Measurements from ENCODE around the gene WDR41. TPM values are rescaled to one million over a fixed set of nuclear protein-coding genes. Genes with fewer than 3 reads are reported as not detected.
A peak's percentile ranks its signal among the peaks of the same experiment; 100 is the strongest.

The WDR41 gene
- total RNA-seq, 1 donor from 2014 or later = 59.6 TPM

DNA sequence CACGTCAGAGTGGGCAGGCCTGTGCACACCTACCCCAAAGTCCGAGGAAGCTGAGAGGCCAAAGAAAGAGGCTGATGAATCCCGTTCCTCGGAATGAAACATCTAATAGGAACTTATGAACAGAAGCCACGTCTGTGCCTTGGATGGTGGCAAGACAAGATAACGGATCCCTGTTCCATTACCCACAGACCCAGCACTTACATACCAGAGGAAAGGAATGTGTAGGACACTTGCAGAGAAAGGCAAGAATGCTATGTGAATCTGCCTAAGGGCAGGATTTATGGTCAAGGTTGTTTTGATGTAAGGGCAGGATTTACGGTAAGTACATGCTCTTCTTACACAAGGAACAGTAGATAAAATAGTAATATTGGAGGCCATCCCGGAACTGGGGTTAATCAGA, 93.2 kb downstream of the WDR41 start:
- no peak overlapping the region for H3K4me3 Mint-ChIP-seq
- no peak for DNase-seq (ENCODE audit: extremely low spot score, unreplicated experiment)
- H3K36me3 Mint-ChIP-seq = peaks cover 3% of the 10 kb centered on the region
- TF ChIP-seq, protein P1, sequence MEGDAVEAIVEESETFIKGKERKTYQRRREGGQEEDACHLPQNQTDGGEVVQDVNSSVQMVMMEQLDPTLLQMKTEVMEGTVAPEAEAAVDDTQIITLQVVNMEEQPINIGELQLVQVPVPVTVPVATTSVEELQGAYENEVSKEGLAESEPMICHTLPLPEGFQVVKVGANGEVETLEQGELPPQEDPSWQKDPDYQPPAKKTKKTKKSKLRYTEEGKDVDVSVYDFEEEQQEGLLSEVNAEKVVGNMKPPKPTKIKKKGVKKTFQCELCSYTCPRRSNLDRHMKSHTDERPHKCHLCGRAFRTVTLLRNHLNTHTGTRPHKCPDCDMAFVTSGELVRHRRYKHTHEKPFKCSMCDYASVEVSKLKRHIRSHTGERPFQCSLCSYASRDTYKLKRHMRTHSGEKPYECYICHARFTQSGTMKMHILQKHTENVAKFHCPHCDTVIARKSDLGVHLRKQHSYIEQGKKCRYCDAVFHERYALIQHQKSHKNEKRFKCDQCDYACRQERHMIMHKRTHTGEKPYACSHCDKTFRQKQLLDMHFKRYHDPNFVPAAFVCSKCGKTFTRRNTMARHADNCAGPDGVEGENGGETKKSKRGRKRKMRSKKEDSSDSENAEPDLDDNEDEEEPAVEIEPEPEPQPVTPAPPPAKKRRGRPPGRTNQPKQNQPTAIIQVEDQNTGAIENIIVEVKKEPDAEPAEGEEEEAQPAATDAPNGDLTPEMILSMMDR (conservative IDR thresholded peaks at IDR 0.05) = no peak
- H3K27me3 Mint-ChIP-seq = no peaks in the 10 kb centered on the region
- H3K9me3 Mint-ChIP-seq = no peaks in the 10 kb centered on the region
- peaks cover 17% of the 10 kb centered on the region for H3K4me1 Mint-ChIP-seq (ENCODE audit: unreplicated experiment)
- H3K27ac Mint-ChIP-seq = peak overlapping the region; percentile 26

DNA sequence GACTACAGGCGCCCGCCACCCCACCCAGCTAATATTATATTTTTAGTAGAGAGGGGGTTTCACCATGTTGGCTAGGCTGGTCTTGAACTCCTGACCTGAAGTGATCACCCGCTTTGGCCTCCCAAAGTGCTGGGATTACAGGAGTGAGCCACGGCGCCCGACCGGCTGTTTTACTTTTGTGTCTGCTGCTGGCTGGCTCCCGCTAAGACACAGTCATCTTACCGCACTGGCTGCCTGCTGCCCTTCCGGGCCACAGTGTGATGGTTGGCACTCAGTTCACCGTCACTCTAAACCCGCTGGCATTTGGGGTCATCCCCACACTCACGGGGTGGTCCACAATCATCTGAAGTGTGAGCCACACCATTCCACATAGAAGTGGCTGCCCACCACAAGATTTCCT, 93.7 kb downstream of the WDR41 start:
- Mint-ChIP-seq H3K36me3 (peaks cover 3% of the 10 kb centered on the region), H3K9me3 (no peaks in the 10 kb centered on the region), H3K27me3 (no peaks in the 10 kb centered on the region), H3K4me1 (ENCODE audit: unreplicated experiment) (peaks cover 17% of the 10 kb centered on the region), H3K4me3 (no peak overlapping the region), H3K27ac (peak overlapping the region; percentile 26)
- TF ChIP-seq, protein P1 (conservative IDR thresholded peaks at IDR 0.05) = no peak
- DNase-seq (ENCODE audit: extremely low spot score, unreplicated experiment) = no peak

DNA sequence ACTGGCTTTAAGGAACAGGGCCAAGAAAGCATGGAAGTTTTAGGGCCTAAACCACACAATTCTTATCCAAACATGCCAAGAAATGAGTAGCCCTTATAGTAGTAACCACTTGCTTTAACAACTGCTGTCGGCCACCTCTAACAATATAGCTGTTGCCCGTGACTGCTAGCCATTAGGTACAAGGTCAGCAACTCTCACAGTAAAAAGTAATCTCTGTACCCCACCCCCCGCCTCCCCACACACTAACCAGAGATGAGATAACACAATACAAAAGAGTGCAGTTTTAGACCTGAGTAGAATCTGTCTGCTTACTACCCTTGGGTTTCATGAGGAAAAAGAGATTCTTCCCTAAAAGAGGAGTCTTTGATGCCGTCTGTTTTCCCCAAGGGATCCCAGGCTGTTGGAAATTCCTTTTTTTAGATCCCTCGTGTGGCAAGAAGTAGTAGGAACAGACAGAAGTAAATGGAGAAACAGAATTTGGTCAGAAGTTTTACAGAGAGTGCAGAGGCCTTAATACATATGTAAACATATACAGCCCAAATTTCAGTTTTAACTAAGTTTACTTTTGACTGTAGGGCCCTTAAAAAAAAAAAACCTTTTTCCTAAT, 94.3 kb downstream of the WDR41 start:
- Mint-ChIP-seq H3K9me3 (no peaks in the 10 kb centered on the region), H3K4me1 (ENCODE audit: unreplicated experiment) (peaks cover 17% of the 10 kb centered on the region), H3K36me3 (peaks cover 3% of the 10 kb centered on the region), H3K4me3 (no peak overlapping the region), H3K27ac (peak overlapping the region; percentile 59), H3K27me3 (no peaks in the 10 kb centered on the region)
- TF ChIP-seq, protein P1 (conservative IDR thresholded peaks at IDR 0.05) = no peak
- DNase-seq (ENCODE audit: extremely low spot score, unreplicated experiment) = no peak

DNA sequence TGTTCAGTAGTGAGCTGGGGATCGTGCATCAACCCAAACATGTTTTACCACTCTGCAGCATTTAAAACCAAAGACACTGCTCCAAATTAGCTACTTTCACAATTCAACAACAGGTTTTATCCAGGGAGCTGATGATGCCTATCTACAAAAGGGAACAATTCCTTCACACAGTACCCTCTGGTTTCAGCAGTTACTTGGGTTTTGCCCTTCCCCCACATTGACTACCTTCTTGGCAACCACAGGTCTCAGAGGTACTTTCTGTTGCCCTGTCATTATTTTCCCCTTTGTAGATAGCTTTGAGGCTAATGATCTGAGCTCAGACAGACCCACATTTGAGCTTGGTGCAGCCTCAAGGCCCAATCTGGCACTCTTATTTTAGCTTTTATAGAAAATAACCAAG, 96.1 kb downstream of the WDR41 start:
- H3K27me3 Mint-ChIP-seq = no peaks in the 10 kb centered on the region
- TF ChIP-seq, protein P1 (conservative IDR thresholded peaks at IDR 0.05) = no peak
- peaks cover 3% of the 10 kb centered on the region for H3K36me3 Mint-ChIP-seq
- no peak overlapping the region for H3K4me3 Mint-ChIP-seq
- no peak for DNase-seq (ENCODE audit: extremely low spot score, unreplicated experiment)
- H3K27ac Mint-ChIP-seq = no peak overlapping the region
- peaks cover 17% of the 10 kb centered on the region for H3K4me1 Mint-ChIP-seq (ENCODE audit: unreplicated experiment)
- H3K9me3 Mint-ChIP-seq = no peaks in the 10 kb centered on the region

DNA sequence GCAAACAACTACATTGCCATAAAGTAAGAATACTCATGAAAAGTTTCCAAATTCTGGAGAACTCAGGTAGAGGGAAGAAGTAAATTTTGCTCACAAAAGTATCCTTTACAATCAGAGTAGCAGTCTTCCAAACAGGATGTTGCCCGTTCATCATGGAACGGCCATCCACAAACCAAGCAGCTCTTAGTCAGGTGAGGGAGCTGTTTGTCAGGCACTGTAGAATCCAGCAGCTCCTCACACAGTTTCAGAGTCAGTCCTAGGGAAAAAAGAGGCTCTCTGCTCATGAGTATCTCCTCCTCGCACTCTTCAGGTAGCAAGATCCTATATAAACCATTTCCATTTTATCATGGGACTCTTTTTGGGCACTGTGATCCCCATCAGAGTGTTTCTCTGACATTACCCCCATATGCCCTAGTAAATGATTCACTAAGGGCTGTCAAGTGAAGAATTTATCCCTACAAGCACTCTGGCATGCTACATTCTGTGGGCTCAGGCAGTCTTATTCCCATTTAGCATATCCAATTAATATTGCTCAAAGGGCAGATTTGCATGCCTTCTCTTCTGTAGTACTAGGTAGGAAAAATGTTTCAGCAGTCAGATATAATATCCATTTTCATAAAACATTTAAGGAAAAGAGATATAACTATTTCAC, 97.9 kb downstream of the WDR41 start:
- no peak for DNase-seq (ENCODE audit: extremely low spot score, unreplicated experiment)
- Mint-ChIP-seq H3K27ac (peak overlapping the region; percentile 14), H3K4me3 (no peak overlapping the region), H3K36me3 (peaks cover 7% of the 10 kb centered on the region), H3K9me3 (no peaks in the 10 kb centered on the region), H3K4me1 (ENCODE audit: unreplicated experiment) (peaks cover 17% of the 10 kb centered on the region), H3K27me3 (no peaks in the 10 kb centered on the region)
- TF ChIP-seq, protein P1 (conservative IDR thresholded peaks at IDR 0.05) = no peak

Data from type B pancreatic cell (in vitro differentiated cells).